ENCODE measurements around the gene C6orf163.

Gene C6orf163

GRCh38 chr6:87340230-87340629, 4.4 kb upstream of the C6orf163 start:
- H3K4me3 ChIP-seq (ENCODE audit: low read depth, low read length): no peak overlapping the region
- no peak for TF ChIP-seq CTCF (IDR thresholded peaks at IDR 0.05; ENCODE audit: borderline replicate concordance, insufficient read depth, low read depth, low read length)

- no peak for TF ChIP-seq CTCF (IDR thresholded peaks at IDR 0.05; ENCODE audit: borderline replicate concordance, insufficient read depth, low read depth, low read length)
- H3K4me3 ChIP-seq (ENCODE audit: low read depth, low read length): no peak overlapping the region
Measured at GRCh38 chr6:87341158-87341557, 3.5 kb upstream of the C6orf163 start.

- TF ChIP-seq CTCF (IDR thresholded peaks at IDR 0.05; ENCODE audit: borderline replicate concordance, insufficient read depth, low read depth, low read length): no peak
- H3K4me3 ChIP-seq (ENCODE audit: low read depth, low read length): no peak overlapping the region
Measured at GRCh38 chr6:87341899-87342298, 2.7 kb upstream of the C6orf163 start.

GRCh38 chr6:87342829-87343228, 1.8 kb upstream of the C6orf163 start:
- TF ChIP-seq CTCF (IDR thresholded peaks at IDR 0.05; ENCODE audit: borderline replicate concordance, insufficient read depth, low read depth, low read length): no peak
- H3K4me3 ChIP-seq (ENCODE audit: low read depth, low read length): no peak overlapping the region

DNA sequence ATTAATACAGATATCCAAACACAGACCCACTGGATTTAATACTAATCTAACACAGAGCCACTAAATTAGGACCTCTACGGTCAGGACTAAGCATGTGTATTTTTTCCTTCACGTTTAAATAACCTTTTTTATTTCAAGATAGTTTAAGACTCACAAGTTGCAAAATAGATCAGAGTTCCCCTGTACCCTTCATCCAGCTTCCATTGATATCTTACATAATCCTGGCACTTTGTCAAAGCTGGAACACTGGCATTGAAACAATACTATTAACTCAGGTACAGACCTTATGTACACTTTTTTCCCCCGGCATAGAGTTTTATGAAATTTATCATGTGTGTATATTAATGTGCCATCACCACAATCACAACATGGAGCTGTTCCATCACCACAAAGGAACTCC, 2.1 kb downstream of the C6orf163 start:
- no peak overlapping the region for H3K4me3 ChIP-seq (ENCODE audit: low read depth, low read length)

DNA sequence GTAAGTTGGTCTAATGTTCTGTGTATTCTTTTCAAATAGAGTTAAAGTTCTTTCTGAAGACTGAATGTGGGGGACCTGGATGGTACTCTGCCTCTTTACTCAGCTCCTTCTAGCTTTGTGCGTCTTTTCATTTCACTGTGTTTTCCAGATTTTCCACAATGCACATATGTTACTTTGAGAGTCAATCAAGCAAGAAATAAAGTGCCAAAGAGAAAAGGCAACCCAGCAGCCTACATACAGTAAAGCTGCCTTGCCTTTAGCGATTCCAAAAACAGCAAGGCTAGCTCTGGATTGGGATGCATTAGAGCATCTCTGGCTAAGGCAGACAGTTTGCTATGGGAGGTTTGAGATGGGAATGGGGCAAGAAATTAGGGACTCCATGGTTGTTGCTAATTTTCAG, 5.3 kb downstream of the C6orf163 start:
- TF ChIP-seq CTCF (IDR thresholded peaks at IDR 0.05; ENCODE audit: borderline replicate concordance, insufficient read depth, low read depth, low read length): no peak
- no peak overlapping the region for H3K4me3 ChIP-seq (ENCODE audit: low read depth, low read length)

More for the DNA sequence above, 2.1 kb downstream of the C6orf163 start:
- no peak for TF ChIP-seq CTCF (IDR thresholded peaks at IDR 0.05; ENCODE audit: borderline replicate concordance, insufficient read depth, low read depth, low read length)

GRCh38 chr6:87350516-87350915, 5.9 kb downstream of the C6orf163 start:
- TF ChIP-seq CTCF (IDR thresholded peaks at IDR 0.05; ENCODE audit: borderline replicate concordance, insufficient read depth, low read depth, low read length): no peak
- no peak overlapping the region for H3K4me3 ChIP-seq (ENCODE audit: low read depth, low read length)

Measured in GM12875 (cell line).